Osteoblast (primary cell): ENCODE measurements around the gene TMEM266. TPM values are rescaled to one million over a fixed set of nuclear protein-coding genes. Genes with fewer than 3 reads are reported as not detected.

Experiments
- DNase-seq: peaks from one replicate; pipeline ENCODE4 v3.0.0; 2011; ENCODE audit warnings: low spot score, mixed read lengths; ENCODE audit not compliant: insufficient read length; ENCODE audit errors: missing footprints
- H2AFZ ChIP-seq: 2 replicates; pipeline ENCODE4 v1.6.0; 2011; ENCODE audit warnings: mild to moderate bottlenecking, low read length
- H3K27ac ChIP-seq: 2 replicates; pipeline ENCODE4 v1.5.1; 2011; ENCODE audit warnings: mild to moderate bottlenecking, low read depth, low read length, moderate library complexity
- H3K27me3 ChIP-seq: 2 replicates; pipeline ENCODE4 v1.6.0; 2012; ENCODE audit warnings: mild to moderate bottlenecking, control low read depth, inconsistent platforms, low read length, moderate library complexity; ENCODE audit not compliant: insufficient read depth
- H3K36me3 ChIP-seq: 2 replicates; pipeline ENCODE4 v1.5.1; 2011; ENCODE audit warnings: mild to moderate bottlenecking, low read length, control low read depth, moderate library complexity; ENCODE audit not compliant: insufficient read depth
- H3K4me1 ChIP-seq: 2 replicates; pipeline ENCODE4 v1.5.1; 2011; ENCODE audit warnings: mild to moderate bottlenecking, low read length, control low read depth, moderate library complexity; ENCODE audit not compliant: insufficient read depth
- H3K4me2 ChIP-seq: 2 replicates; pipeline ENCODE4 v1.6.0; 2011; ENCODE audit warnings: mild to moderate bottlenecking, low read length; ENCODE audit not compliant: insufficient read depth
- H3K4me3 ChIP-seq: fragments of 200-600 bp; sonication (generic); 3 replicates; pipeline ENCODE4 v1.5.1; 2012; ENCODE audit warnings: mild to moderate bottlenecking, low read length, inconsistent platforms; ENCODE audit not compliant: insufficient read depth
- H3K79me2 ChIP-seq: 2 replicates; pipeline ENCODE4 v1.6.0; 2012; ENCODE audit warnings: mild to moderate bottlenecking, low read length, control low read depth, inconsistent platforms; ENCODE audit not compliant: insufficient read depth
- H3K9me3 ChIP-seq: 2 replicates; pipeline ENCODE4 v1.5.1; 2011; ENCODE audit warnings: low read depth, low read length, control low read depth
- H4K20me1 ChIP-seq: 2 replicates; pipeline ENCODE4 v1.6.0; 2012; ENCODE audit warnings: mild to moderate bottlenecking, low read length, control low read depth; ENCODE audit not compliant: insufficient read depth
- total RNA-seq: library from RNA; depleted of rRNA; stranded (reverse); fragments of >200 nt; gene quantifications from 2 replicates; pipeline ENCODE4 v1.2.3, GENCODE V29; 2012
- TF ChIP-seq, protein P1 (sequence below): IDR thresholded peaks from 2 replicates; pipeline ENCODE4 v1.5.1; 2011; ENCODE audit warnings: mild to moderate bottlenecking, low read depth, low read length, moderate library complexity; ENCODE audit errors: extremely low read depth

The TMEM266 gene
- total RNA-seq, 1 donor = not detected

DNA sequence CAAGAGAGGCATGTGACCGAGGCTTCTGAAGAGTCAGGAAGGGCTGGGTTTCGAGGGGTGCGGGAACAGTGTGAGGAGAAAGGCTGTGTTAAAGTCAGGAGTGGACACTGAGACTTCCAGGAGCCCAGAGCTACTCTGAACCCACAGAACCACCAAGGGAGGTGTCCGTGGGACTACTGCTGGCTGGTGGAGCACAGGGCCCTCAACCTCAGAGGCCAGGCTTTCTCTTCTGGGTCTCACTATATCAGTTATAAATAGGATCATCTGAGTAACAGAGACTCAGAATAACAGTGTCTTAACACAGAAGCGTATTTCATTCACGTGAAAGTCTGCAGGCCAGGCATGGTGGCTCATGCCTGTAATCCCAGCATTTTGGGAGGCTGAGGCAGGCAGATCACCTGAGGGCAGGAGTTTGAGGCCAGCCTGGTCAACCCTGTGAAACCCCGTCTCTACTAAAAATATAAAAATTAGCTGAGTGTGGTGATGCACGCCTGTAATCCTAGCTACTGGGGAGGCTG is 113.6 kb downstream of the TMEM266 start:
- Histone ChIP-seq H3K4me3 (no peak overlapping the region), H3K4me1 (peaks cover 8% of the 10 kb centered on the region), H3K27me3 (peaks cover 7% of the 10 kb centered on the region), H3K36me3 (no peaks in the 10 kb centered on the region), H2AFZ (no peak overlapping the region), H3K9me3 (no peaks in the 10 kb centered on the region), H3K4me2 (no peak overlapping the region), H3K27ac (no peak overlapping the region), H4K20me1 (no peaks in the 10 kb centered on the region), H3K79me2 (no peaks in the 10 kb centered on the region)
- TF ChIP-seq, protein P1, sequence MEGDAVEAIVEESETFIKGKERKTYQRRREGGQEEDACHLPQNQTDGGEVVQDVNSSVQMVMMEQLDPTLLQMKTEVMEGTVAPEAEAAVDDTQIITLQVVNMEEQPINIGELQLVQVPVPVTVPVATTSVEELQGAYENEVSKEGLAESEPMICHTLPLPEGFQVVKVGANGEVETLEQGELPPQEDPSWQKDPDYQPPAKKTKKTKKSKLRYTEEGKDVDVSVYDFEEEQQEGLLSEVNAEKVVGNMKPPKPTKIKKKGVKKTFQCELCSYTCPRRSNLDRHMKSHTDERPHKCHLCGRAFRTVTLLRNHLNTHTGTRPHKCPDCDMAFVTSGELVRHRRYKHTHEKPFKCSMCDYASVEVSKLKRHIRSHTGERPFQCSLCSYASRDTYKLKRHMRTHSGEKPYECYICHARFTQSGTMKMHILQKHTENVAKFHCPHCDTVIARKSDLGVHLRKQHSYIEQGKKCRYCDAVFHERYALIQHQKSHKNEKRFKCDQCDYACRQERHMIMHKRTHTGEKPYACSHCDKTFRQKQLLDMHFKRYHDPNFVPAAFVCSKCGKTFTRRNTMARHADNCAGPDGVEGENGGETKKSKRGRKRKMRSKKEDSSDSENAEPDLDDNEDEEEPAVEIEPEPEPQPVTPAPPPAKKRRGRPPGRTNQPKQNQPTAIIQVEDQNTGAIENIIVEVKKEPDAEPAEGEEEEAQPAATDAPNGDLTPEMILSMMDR = no peak
- peak; percentile 46 for DNase-seq

DNA sequence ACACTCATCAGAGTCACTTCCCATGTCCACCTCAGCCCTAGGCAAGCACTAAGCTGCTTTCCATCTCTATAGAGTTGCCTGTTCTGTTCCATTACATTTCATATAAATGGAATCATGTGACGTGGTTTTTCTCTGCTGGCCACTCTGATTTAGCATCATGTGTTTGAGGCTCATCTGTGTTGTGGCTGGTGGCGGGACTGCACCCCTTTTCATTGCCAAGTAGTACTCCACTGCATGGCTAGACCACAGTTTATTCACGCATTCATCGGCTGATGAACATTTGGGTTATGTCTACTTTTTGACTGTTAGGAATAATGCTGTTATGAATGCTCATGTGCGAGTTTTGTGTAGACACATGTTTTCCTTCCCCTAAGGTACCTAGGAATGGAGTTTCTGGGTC is 114.9 kb downstream of the TMEM266 start:
- Histone ChIP-seq H3K36me3 (no peaks in the 10 kb centered on the region), H3K27me3 (peaks cover 7% of the 10 kb centered on the region), H4K20me1 (no peaks in the 10 kb centered on the region), H3K79me2 (no peaks in the 10 kb centered on the region), H3K4me2 (no peak overlapping the region), H3K9me3 (no peaks in the 10 kb centered on the region), H2AFZ (no peak overlapping the region), H3K4me1 (peaks cover 10% of the 10 kb centered on the region), H3K27ac (no peak overlapping the region), H3K4me3 (no peak overlapping the region)
- TF ChIP-seq, protein P1 = no peak
- DNase-seq = no peak

DNA sequence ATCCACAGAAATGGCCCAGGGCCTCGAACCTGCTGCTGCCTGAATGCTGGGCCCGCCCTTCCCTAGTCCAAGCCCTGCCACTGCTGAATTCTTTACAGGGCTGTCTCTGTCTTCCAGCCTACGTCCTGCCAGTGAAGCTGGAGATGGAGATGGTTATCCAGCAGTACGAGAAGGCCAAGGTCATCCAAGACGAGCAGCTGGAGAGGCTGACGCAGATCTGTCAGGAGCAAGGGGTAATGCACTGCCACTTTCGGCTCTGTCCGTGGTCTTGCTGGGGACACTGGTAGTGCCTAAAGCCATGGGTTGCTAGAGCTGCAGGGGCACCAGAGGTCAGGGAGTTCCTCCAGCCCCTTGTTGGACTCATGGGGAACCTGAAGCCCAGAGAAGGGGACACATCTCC is 115.7 kb downstream of the TMEM266 start:
- peaks cover 10% of the 10 kb centered on the region for H3K4me1 ChIP-seq
- TF ChIP-seq, protein P1 = no peak
- H3K4me3 ChIP-seq = no peak overlapping the region
- H3K79me2 ChIP-seq = no peaks in the 10 kb centered on the region
- no peaks in the 10 kb centered on the region for H3K36me3 ChIP-seq
- H3K27me3 ChIP-seq = peaks cover 7% of the 10 kb centered on the region
- H3K27ac ChIP-seq = no peak overlapping the region
- no peaks in the 10 kb centered on the region for H4K20me1 ChIP-seq
- no peak for DNase-seq
- no peaks in the 10 kb centered on the region for H3K9me3 ChIP-seq
- no peak overlapping the region for H2AFZ ChIP-seq
- H3K4me2 ChIP-seq = no peak overlapping the region

DNA sequence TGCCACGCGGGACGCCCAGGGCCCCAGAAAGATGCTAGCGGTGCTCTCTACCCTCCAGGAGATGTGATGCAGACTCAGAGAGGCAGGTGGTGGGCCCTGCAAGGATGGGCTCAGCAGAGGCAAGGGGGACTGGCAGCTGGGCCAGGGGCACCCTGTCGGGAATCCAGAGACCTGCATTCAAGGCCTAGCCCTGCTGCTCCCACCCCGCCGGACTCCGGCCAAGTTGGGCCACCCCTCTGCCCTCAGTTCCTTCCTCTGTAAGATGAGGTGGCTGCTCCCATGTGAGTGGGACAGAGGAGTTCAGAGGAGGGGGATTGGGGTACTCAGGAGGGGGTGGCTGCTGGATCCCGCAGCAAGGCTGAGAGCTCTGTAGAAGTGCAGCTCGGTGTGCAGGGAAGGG is 116.3 kb downstream of the TMEM266 start:
- H3K4me1 ChIP-seq = peaks cover 10% of the 10 kb centered on the region
- peak; percentile 25 for DNase-seq
- no peak overlapping the region for H3K4me3 ChIP-seq
- TF ChIP-seq, protein P1 = no peak
- H3K36me3 ChIP-seq = no peaks in the 10 kb centered on the region
- no peak overlapping the region for H2AFZ ChIP-seq
- H3K4me2 ChIP-seq = no peak overlapping the region
- no peaks in the 10 kb centered on the region for H3K9me3 ChIP-seq
- no peaks in the 10 kb centered on the region for H4K20me1 ChIP-seq
- peaks cover 7% of the 10 kb centered on the region for H3K27me3 ChIP-seq
- H3K79me2 ChIP-seq = no peaks in the 10 kb centered on the region
- no peak overlapping the region for H3K27ac ChIP-seq
